WTC11 (cell line): ENCODE data around the gene AADACL2. TPM values are rescaled to one million over a fixed set of nuclear protein-coding genes. Genes with fewer than 3 reads are reported as not detected.

Experiments used
- ATAC-seq: fragments of 200-7000 bp; cut with Tn5 transposase; 2 replicates; pipeline ENCODE4 v1.10.0; 2021; ENCODE audit warnings: mild to moderate bottlenecking, moderate library complexity
- CTCF ChIA-PET: fragments of 300-600 bp; sonication (Branson Sonifier 250); formaldehyde crosslinking; loops from one replicate; lab custom pipeline; 2021; ENCODE audit warnings: antibody characterized with exemption; lab: Charles Lee
- POLR2A ChIA-PET: fragments of 350-600 bp; sonication (Branson Sonifier 250); formaldehyde crosslinking; loops from one replicate; lab custom pipeline; 2021; ENCODE audit warnings: antibody characterized with exemption; lab: Charles Lee
- DNase-seq: peaks from one replicate; pipeline ENCODE4 v3.0.0; 2021; ENCODE audit warnings: low spot score
- H3K27ac Mint-ChIP-seq: 2 replicates; pipeline ENCODE4 v1.8.0; 2021; ENCODE audit warnings: mixed read lengths
- H3K27me3 Mint-ChIP-seq: 2 replicates; pipeline ENCODE4 v1.8.0; 2021; ENCODE audit warnings: low read depth, mild to moderate bottlenecking, moderate library complexity, mixed read lengths
- H3K36me3 Mint-ChIP-seq: 2 replicates; pipeline ENCODE4 v1.8.0; 2021; ENCODE audit warnings: mixed read lengths
- H3K4me1 Mint-ChIP-seq: 2 replicates; pipeline ENCODE4 v1.8.0; 2022; ENCODE audit warnings: mixed read lengths
- H3K4me3 Mint-ChIP-seq: 2 replicates; pipeline ENCODE4 v1.8.0; 2021; ENCODE audit warnings: mild to moderate bottlenecking, moderate library complexity, mixed read lengths
- H3K9me3 Mint-ChIP-seq: 2 replicates; pipeline ENCODE4 v1.8.0; 2021; ENCODE audit warnings: mixed read lengths
- CBFB ChIP-seq: sonication (generic); formaldehyde crosslinking; IDR thresholded peaks from 2 replicates; pipeline ENCODE4 v1.8.1; 2022; ENCODE audit warnings: mild to moderate bottlenecking, low read depth, missing genetic modification reagents
- MXD4 ChIP-seq: fragments of 250-450 bp; sonication (Bioruptor Pico); IDR thresholded peaks from 2 replicates; pipeline ENCODE4 v1.8.0; 2021; ENCODE audit warnings: mild to moderate bottlenecking, moderate library complexity, borderline replicate concordance
- NFATC4 ChIP-seq: fragments of 250-450 bp; sonication (Bioruptor Pico); IDR thresholded peaks from 2 replicates; pipeline ENCODE4 v1.9.0; 2021; ENCODE audit warnings: mild to moderate bottlenecking
- NR1H2 ChIP-seq: sonication (generic); formaldehyde crosslinking; IDR thresholded peaks from 2 replicates; pipeline ENCODE4 v1.9.0; 2021; ENCODE audit warnings: mild to moderate bottlenecking, moderate library complexity, missing genetic modification reagents
- TCF7 ChIP-seq: sonication (generic); formaldehyde crosslinking; IDR thresholded peaks from 2 replicates; pipeline ENCODE4 v1.8.0; 2022; ENCODE audit warnings: mild to moderate bottlenecking, low read depth, missing genetic modification reagents, moderate library complexity
- TP53 ChIP-seq: sonication (generic); formaldehyde crosslinking; IDR thresholded peaks from 2 replicates; pipeline ENCODE4 v1.8.1; 2023; ENCODE audit warnings: mild to moderate bottlenecking, missing genetic modification reagents
- ZBTB21 ChIP-seq: sonication (generic); formaldehyde crosslinking; IDR thresholded peaks from 2 replicates; pipeline ENCODE4 v1.8.1; 2023; ENCODE audit warnings: mild to moderate bottlenecking, missing genetic modification reagents, borderline replicate concordance
- ZNF317 ChIP-seq: sonication (generic); formaldehyde crosslinking; IDR thresholded peaks from 2 replicates; pipeline ENCODE4 v1.8.1; 2023; ENCODE audit warnings: low read depth, mild to moderate bottlenecking, moderate library complexity, missing genetic modification reagents, borderline replicate concordance
- ZNF416 ChIP-seq: fragments of 250-450 bp; sonication (Bioruptor Pico); IDR thresholded peaks from 2 replicates; pipeline ENCODE4 v1.9.0; 2021; ENCODE audit warnings: mild to moderate bottlenecking, inconsistent platforms
- ZNF671 ChIP-seq: fragments of 250-450 bp; sonication (Bioruptor Pico); IDR thresholded peaks from 2 replicates; pipeline ENCODE4 v1.8.0; 2021; ENCODE audit warnings: mild to moderate bottlenecking
- total RNA-seq: library from RNA; stranded (reverse); gene quantifications from 3 replicates; pipeline ENCODE4 v1.2.3, GENCODE V29; 2021
- TF ChIP-seq, protein P1 (sequence below): sonication (generic); formaldehyde crosslinking; IDR thresholded peaks from 2 replicates; pipeline ENCODE4 v1.8.1; 2022; ENCODE audit warnings: low read depth, mild to moderate bottlenecking, moderate library complexity, missing genetic modification reagents, borderline replicate concordance
- TF ChIP-seq, protein P2 (sequence below): sonication (generic); formaldehyde crosslinking; IDR thresholded peaks from 2 replicates; pipeline ENCODE4 v1.8.1; 2022; ENCODE audit warnings: mild to moderate bottlenecking, moderate library complexity, missing genetic modification reagents
- TF ChIP-seq, protein P3 (sequence below): sonication (generic); formaldehyde crosslinking; IDR thresholded peaks from 2 replicates; pipeline ENCODE4 v1.8.1; 2022; ENCODE audit warnings: low read depth, missing genetic modification reagents, borderline replicate concordance
- TF ChIP-seq, protein P4 (sequence below): fragments of 250-450 bp; sonication (Bioruptor Pico); IDR thresholded peaks from 2 replicates; pipeline ENCODE4 v1.9.0; 2021; ENCODE audit warnings: moderate library complexity, mild to moderate bottlenecking, inconsistent platforms, borderline replicate concordance
- TF ChIP-seq, protein P5 (sequence below): sonication (generic); formaldehyde crosslinking; IDR thresholded peaks from 2 replicates; pipeline ENCODE4 v1.8.1; 2022; ENCODE audit warnings: mild to moderate bottlenecking, missing genetic modification reagents, moderate library complexity, borderline replicate concordance
- TF ChIP-seq, protein P6 (sequence below): fragments of 250-450 bp; sonication (Bioruptor Pico); IDR thresholded peaks from 2 replicates; pipeline ENCODE4 v2.1.2; 2022; ENCODE audit warnings: mild to moderate bottlenecking, moderate library complexity
- TF ChIP-seq, protein P7 (sequence below): sonication (generic); formaldehyde crosslinking; IDR thresholded peaks from 2 replicates; pipeline ENCODE4 v1.8.1; 2023; ENCODE audit warnings: mild to moderate bottlenecking, missing genetic modification reagents, moderate library complexity
- TF ChIP-seq, protein P8 (sequence below): sonication (generic); formaldehyde crosslinking; IDR thresholded peaks from 2 replicates; pipeline ENCODE4 v1.8.0; 2022; ENCODE audit warnings: mild to moderate bottlenecking, missing genetic modification reagents
- TF ChIP-seq, protein P9 (sequence below): sonication (generic); formaldehyde crosslinking; IDR thresholded peaks from 2 replicates; pipeline ENCODE4 v1.8.0; 2023; ENCODE audit warnings: missing genetic modification reagents, mild to moderate bottlenecking, borderline replicate concordance

The AADACL2 gene
- total RNA-seq, 1 experiment from 2014 or later, result not detected

DNA sequence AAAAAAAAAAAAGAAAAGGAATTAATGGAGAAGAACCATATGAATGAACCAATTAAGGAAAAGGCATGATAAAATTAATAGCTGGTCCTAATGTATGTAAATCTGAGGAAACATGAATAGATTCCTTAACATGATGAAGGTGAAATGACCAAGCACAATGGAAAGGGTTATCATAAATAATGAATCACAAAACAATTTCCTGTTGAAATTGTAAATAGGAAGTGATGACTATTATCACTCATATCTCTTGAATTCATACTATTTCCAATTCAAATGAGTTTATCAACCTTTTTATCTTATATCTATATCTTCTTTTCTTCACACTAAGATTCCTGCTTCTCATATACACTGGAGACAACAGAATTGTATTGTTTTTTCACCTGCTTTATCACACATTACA, 32.0 kb downstream of the AADACL2 start:
- no peak for DNase-seq
- CTCF ChIA-PET, result no interaction called here
- Mint-ChIP-seq H3K36me3 (no peaks in the 10 kb centered on the region), H3K4me3 (no peak overlapping the region), H3K27ac (no peak overlapping the region), H3K9me3 (peaks cover 6% of the 10 kb centered on the region), H3K4me1 (peaks cover 4% of the 10 kb centered on the region; the same call in 1 of the 2 replicates), H3K27me3 (no peaks in the 10 kb centered on the region)
- TF ChIP-seq ZNF671 (no peak), ZNF317 (no peak), TP53 (CRISPR knock-in tag) (no peak), ZNF416 (CRISPR knock-in tag) (no peak), ZBTB21 (CRISPR knock-in tag) (no peak), NR1H2 (CRISPR knock-in tag) (no peak), TCF7 (CRISPR knock-in tag) (no peak), CBFB (CRISPR knock-in tag) (no peak), NFATC4 (no peak), MXD4 (CRISPR knock-in tag) (no peak)
- TF ChIP-seq, protein P1, sequence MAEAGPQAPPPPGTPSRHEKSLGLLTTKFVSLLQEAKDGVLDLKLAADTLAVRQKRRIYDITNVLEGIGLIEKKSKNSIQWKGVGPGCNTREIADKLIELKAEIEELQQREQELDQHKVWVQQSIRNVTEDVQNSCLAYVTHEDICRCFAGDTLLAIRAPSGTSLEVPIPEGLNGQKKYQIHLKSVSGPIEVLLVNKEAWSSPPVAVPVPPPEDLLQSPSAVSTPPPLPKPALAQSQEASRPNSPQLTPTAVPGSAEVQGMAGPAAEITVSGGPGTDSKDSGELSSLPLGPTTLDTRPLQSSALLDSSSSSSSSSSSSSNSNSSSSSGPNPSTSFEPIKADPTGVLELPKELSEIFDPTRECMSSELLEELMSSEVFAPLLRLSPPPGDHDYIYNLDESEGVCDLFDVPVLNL (CRISPR knock-in tag), result no peak
- TF ChIP-seq, protein P2, sequence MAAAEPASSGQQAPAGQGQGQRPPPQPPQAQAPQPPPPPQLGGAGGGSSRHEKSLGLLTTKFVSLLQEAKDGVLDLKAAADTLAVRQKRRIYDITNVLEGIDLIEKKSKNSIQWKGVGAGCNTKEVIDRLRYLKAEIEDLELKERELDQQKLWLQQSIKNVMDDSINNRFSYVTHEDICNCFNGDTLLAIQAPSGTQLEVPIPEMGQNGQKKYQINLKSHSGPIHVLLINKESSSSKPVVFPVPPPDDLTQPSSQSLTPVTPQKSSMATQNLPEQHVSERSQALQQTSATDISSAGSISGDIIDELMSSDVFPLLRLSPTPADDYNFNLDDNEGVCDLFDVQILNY (CRISPR knock-in tag), result no peak
- TF ChIP-seq, protein P3, sequence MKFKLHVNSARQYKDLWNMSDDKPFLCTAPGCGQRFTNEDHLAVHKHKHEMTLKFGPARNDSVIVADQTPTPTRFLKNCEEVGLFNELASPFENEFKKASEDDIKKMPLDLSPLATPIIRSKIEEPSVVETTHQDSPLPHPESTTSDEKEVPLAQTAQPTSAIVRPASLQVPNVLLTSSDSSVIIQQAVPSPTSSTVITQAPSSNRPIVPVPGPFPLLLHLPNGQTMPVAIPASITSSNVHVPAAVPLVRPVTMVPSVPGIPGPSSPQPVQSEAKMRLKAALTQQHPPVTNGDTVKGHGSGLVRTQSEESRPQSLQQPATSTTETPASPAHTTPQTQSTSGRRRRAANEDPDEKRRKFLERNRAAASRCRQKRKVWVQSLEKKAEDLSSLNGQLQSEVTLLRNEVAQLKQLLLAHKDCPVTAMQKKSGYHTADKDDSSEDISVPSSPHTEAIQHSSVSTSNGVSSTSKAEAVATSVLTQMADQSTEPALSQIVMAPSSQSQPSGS (CRISPR knock-in tag), result no peak
- TF ChIP-seq, protein P4, sequence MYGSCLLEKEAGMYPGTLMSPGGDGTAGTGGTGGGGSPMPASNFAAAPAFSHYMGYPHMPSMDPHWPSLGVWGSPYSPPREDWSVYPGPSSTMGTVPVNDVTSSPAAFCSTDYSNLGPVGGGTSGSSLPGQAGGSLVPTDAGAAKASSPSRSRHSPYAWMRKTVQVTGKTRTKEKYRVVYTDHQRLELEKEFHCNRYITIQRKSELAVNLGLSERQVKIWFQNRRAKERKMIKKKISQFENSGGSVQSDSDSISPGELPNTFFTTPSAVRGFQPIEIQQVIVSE (CRISPR knock-in tag), result no peak
- TF ChIP-seq, protein P5, sequence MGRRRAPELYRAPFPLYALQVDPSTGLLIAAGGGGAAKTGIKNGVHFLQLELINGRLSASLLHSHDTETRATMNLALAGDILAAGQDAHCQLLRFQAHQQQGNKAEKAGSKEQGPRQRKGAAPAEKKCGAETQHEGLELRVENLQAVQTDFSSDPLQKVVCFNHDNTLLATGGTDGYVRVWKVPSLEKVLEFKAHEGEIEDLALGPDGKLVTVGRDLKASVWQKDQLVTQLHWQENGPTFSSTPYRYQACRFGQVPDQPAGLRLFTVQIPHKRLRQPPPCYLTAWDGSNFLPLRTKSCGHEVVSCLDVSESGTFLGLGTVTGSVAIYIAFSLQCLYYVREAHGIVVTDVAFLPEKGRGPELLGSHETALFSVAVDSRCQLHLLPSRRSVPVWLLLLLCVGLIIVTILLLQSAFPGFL (CRISPR knock-in tag), result no peak
- TF ChIP-seq, protein P6, sequence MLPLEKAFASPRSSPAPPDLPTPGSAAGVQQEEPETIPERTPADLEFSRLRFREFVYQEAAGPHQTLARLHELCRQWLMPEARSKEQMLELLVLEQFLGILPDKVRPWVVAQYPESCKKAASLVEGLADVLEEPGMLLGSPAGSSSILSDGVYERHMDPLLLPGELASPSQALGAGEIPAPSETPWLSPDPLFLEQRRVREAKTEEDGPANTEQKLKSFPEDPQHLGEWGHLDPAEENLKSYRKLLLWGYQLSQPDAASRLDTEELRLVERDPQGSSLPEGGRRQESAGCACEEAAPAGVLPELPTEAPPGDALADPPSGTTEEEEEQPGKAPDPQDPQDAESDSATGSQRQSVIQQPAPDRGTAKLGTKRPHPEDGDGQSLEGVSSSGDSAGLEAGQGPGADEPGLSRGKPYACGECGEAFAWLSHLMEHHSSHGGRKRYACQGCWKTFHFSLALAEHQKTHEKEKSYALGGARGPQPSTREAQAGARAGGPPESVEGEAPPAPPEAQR (CRISPR knock-in tag), result no peak
- TF ChIP-seq, protein P7, sequence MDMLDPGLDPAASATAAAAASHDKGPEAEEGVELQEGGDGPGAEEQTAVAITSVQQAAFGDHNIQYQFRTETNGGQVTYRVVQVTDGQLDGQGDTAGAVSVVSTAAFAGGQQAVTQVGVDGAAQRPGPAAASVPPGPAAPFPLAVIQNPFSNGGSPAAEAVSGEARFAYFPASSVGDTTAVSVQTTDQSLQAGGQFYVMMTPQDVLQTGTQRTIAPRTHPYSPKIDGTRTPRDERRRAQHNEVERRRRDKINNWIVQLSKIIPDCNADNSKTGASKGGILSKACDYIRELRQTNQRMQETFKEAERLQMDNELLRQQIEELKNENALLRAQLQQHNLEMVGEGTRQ (CRISPR knock-in tag), result no peak
- TF ChIP-seq, protein P8, sequence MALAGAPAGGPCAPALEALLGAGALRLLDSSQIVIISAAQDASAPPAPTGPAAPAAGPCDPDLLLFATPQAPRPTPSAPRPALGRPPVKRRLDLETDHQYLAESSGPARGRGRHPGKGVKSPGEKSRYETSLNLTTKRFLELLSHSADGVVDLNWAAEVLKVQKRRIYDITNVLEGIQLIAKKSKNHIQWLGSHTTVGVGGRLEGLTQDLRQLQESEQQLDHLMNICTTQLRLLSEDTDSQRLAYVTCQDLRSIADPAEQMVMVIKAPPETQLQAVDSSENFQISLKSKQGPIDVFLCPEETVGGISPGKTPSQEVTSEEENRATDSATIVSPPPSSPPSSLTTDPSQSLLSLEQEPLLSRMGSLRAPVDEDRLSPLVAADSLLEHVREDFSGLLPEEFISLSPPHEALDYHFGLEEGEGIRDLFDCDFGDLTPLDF, result no peak
- TF ChIP-seq, protein P9, sequence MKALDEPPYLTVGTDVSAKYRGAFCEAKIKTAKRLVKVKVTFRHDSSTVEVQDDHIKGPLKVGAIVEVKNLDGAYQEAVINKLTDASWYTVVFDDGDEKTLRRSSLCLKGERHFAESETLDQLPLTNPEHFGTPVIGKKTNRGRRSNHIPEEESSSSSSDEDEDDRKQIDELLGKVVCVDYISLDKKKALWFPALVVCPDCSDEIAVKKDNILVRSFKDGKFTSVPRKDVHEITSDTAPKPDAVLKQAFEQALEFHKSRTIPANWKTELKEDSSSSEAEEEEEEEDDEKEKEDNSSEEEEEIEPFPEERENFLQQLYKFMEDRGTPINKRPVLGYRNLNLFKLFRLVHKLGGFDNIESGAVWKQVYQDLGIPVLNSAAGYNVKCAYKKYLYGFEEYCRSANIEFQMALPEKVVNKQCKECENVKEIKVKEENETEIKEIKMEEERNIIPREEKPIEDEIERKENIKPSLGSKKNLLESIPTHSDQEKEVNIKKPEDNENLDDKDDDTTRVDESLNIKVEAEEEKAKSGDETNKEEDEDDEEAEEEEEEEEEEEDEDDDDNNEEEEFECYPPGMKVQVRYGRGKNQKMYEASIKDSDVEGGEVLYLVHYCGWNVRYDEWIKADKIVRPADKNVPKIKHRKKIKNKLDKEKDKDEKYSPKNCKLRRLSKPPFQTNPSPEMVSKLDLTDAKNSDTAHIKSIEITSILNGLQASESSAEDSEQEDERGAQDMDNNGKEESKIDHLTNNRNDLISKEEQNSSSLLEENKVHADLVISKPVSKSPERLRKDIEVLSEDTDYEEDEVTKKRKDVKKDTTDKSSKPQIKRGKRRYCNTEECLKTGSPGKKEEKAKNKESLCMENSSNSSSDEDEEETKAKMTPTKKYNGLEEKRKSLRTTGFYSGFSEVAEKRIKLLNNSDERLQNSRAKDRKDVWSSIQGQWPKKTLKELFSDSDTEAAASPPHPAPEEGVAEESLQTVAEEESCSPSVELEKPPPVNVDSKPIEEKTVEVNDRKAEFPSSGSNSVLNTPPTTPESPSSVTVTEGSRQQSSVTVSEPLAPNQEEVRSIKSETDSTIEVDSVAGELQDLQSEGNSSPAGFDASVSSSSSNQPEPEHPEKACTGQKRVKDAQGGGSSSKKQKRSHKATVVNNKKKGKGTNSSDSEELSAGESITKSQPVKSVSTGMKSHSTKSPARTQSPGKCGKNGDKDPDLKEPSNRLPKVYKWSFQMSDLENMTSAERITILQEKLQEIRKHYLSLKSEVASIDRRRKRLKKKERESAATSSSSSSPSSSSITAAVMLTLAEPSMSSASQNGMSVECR (CRISPR knock-in tag), result no peak
- ATAC-seq, result no peak
- POLR2A ChIA-PET, result no interaction called here
